Measurements from ENCODE around the gene MEI1.

DNA sequence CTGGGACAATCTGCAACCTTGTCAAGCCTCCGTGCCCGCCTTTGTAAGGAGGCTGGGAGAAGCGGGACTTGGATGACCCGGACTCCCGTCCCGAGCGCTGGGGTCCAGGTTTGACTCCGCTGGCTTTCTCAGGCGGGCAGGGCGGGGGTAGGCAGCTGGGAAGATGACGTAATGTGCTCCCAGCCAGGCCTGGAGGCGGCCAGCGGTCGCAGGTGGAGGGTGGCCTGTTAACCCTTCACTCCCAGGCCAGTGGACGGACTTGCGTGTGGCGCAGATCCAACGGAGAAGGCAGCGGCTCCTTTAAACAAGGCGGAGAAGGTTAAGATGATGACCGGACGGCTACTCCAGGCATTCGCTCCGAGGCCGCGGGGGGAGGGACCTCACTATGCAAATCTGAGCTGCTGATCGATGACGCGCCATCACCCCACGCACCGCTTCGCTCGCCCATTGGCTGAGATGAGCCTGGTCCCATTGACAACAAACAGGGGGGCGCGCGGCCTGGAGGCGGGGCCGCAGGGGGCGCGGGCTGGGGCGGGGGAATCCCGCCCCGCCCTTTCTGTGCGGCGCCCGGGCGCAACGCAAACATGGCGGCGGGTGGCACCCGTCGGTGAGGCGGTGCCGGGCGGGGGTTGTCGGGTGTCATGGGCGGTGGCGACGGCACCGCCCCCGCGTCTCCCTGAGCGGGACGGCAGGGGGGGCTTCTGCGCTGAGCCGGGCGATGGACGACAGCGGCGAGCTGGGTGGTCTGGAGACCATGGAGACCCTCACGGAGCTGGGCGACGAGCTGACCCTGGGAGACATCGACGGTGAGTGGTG is 133.5 kb downstream of the MEI1 start, which contains the start of gene SREBF2:
- TF ChIP-seq, protein P1, sequence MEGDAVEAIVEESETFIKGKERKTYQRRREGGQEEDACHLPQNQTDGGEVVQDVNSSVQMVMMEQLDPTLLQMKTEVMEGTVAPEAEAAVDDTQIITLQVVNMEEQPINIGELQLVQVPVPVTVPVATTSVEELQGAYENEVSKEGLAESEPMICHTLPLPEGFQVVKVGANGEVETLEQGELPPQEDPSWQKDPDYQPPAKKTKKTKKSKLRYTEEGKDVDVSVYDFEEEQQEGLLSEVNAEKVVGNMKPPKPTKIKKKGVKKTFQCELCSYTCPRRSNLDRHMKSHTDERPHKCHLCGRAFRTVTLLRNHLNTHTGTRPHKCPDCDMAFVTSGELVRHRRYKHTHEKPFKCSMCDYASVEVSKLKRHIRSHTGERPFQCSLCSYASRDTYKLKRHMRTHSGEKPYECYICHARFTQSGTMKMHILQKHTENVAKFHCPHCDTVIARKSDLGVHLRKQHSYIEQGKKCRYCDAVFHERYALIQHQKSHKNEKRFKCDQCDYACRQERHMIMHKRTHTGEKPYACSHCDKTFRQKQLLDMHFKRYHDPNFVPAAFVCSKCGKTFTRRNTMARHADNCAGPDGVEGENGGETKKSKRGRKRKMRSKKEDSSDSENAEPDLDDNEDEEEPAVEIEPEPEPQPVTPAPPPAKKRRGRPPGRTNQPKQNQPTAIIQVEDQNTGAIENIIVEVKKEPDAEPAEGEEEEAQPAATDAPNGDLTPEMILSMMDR (conservative IDR thresholded peaks at IDR 0.05; ENCODE audit: low read depth, low read length), result no peak
- no peak for TF ChIP-seq EZH2 (IDR thresholded peaks at IDR 0.05; ENCODE audit: borderline replicate concordance, low read depth, low read length, poor library complexity, severe bottlenecking)

Measured in A673 (cell line).